Stimulated activated CD4-positive, alpha-beta T cell treated with anti-CD3 and anti-CD28 coated beads, Interleukin-1b, Interleukin-23, amount 100 ng/mL, for 48 hours (primary cell): Measurements from ENCODE around the gene CCND3.
A peak's percentile ranks its signal among the peaks of the same experiment; 100 is the strongest.
"Not testable (repeated sequence)": the region's sequence is repeated elsewhere in the genome, so short reads cannot be mapped to it uniquely, and the experiment has no call there.

Experiments used
- DNase-seq: peaks from one replicate; pipeline ENCODE4 v3.0.0-alpha.2; 2020

Gene CCND3

GRCh38 chr6:41947581-41948220 is 6.1 kb upstream of the CCND3 start:
- DNase-seq: no peak

- DNase-seq: no peak
Measured at GRCh38 chr6:41943456-41943855, 1.8 kb upstream of the CCND3 start.

- not testable (repeated sequence) for DNase-seq
Measured at GRCh38 chr6:41942882-41943281, 1.3 kb upstream of the CCND3 start.

GRCh38 chr6:41942067-41942851 is 651 bp upstream of the CCND3 start:
- no peak for DNase-seq

- peak; percentile 47 for DNase-seq
Measured at GRCh38 chr6:41940759-41941279, 789 bp downstream of the CCND3 start.

GRCh38 chr6:41939848-41940758 is 1.5 kb downstream of the CCND3 start:
- DNase-seq: peak; percentile 52

GRCh38 chr6:41939176-41939847 is 2.3 kb downstream of the CCND3 start:
- DNase-seq: peak; percentile 55

- DNase-seq: no peak
Measured at GRCh38 chr6:41938590-41939175, 2.9 kb downstream of the CCND3 start.

GRCh38 chr6:41937861-41938574 is 3.6 kb downstream of the CCND3 start:
- DNase-seq: no peak

- no peak for DNase-seq
Measured at GRCh38 chr6:41937472-41937860, 4.1 kb downstream of the CCND3 start.

- peak; percentile 69 for DNase-seq
Measured at GRCh38 chr6:41936073-41936837, 5.4 kb downstream of the CCND3 start.

GRCh38 chr6:41935685-41936072 is 5.9 kb downstream of the CCND3 start:
- no peak for DNase-seq

GRCh38 chr6:41935193-41935574 is 6.4 kb downstream of the CCND3 start:
- DNase-seq: no peak

- DNase-seq: no peak
Measured at GRCh38 chr6:41934278-41935192, 7.1 kb downstream of the CCND3 start.

GRCh38 chr6:41932378-41932777 is 9.2 kb downstream of the CCND3 start:
- DNase-seq: no peak

GRCh38 chr6:41931792-41932191 is 9.8 kb downstream of the CCND3 start:
- no peak for DNase-seq

GRCh38 chr6:41929924-41930323 is 11.7 kb downstream of the CCND3 start:
- DNase-seq: no peak

- DNase-seq: no peak
Measured at GRCh38 chr6:41927253-41927652, 14.4 kb downstream of the CCND3 start.

- DNase-seq: no peak
Measured at GRCh38 chr6:41922154-41922553, 19.5 kb downstream of the CCND3 start.

- no peak for DNase-seq
Measured at GRCh38 chr6:41921712-41921998, 20.0 kb downstream of the CCND3 start.
